ENCODE data around the gene HMCN2. TPM values are rescaled to one million over a fixed set of nuclear protein-coding genes. Genes with fewer than 3 reads are reported as not detected.

The HMCN2 gene
- polyA plus RNA-seq, 2 of the 4 experiments (the other 2 are of a cell fraction) = 0.01 TPM; not detected in 1

DNA sequence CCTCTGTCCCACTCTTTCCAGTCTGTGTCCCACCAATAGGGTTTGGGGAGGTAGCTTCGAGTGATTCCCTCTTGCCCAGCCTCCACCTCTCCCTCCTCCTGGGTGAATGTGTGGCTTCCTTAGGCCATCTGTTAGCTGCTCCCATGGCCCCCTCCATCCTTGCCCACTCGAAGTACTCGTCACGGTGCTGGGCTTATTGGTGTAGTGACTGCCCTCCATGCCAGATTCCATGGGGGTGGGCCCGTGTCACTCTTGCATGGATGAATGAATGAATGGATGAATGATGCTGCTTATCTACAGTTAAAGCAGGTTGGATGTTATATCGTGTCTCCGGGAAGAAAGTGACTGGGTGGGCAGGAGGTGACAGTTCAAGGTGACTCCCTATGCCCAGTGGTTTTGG is 19.1 kb downstream of the HMCN2 start:
- FAIRE-seq = no peak
- ATAC-seq = no peak
- H3K4me1 ChIP-seq = no peaks in the 10 kb centered on the region
- no peak overlapping the region for H3K4me3 ChIP-seq
- no peaks in the 10 kb centered on the region for H3K9me3 ChIP-seq
- CTCF ChIA-PET = interaction anchor here (0.8 to 2.9 kb wide), 7 partner anchors 12 to 762 kb away, joined by 3 to 9 read pairs (median 4); no protein-coding TSS in a partner anchor
- TF ChIP-seq POLR2A (IDR thresholded peaks at IDR 0.05; ENCODE audit: low read length) (no peak), ZNF302 (CRISPR knock-in tag; IDR thresholded peaks at IDR 0.05) (no peak), CEBPB (IDR thresholded peaks at IDR 0.05) (no peak), MAFK (IDR thresholded peaks at IDR 0.05; ENCODE audit: partially characterized antibody) (no peak), NPAS2 (CRISPR knock-in tag; IDR thresholded peaks at IDR 0.05; ENCODE audit: borderline replicate concordance) (no peak)
- TF ChIP-seq, protein P1, sequence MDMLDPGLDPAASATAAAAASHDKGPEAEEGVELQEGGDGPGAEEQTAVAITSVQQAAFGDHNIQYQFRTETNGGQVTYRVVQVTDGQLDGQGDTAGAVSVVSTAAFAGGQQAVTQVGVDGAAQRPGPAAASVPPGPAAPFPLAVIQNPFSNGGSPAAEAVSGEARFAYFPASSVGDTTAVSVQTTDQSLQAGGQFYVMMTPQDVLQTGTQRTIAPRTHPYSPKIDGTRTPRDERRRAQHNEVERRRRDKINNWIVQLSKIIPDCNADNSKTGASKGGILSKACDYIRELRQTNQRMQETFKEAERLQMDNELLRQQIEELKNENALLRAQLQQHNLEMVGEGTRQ (IDR thresholded peaks at IDR 0.05) = no peak
- H3K27ac ChIP-seq = no peak overlapping the region
- no peak for DNase-seq (ENCODE audit: low read depth in 1 of 2, low spot score in 1 of 2)
- no peak overlapping the region for H3K4me2 ChIP-seq
- WGBS (ENCODE audit: missing lambda C conversion rate) = 49% methylated on average over 7 of the region's 7 CpGs
- POLR2A ChIA-PET = no interaction called here

DNA sequence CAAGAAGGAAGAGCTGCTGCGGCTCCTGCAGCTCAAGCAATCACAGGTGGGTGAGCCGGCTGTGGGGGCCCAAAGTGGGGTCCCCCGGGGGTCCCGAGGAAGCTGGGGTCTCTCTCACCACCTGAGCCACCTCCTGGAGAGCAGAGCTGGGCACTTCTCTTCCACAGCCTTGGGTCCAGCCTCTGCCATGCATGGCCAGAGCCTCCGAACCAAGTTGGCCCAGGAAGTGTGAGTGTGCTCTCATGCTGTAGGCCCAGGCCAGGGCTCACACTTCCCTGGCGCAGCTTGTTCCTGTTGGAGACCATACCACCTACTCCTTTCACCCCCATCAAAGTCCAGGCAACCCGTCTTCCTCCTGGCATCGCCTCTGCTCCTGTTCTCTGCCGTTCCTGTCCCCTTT is 19.7 kb downstream of the HMCN2 start:
- 17% methylated on average over 8 of the region's 9 CpGs for WGBS (ENCODE audit: missing lambda C conversion rate)
- H3K4me2 ChIP-seq = no peak overlapping the region
- H3K4me1 ChIP-seq = no peaks in the 10 kb centered on the region
- ChIA-PET CTCF (interaction anchor here (1.4 to 2.9 kb wide), 4 partner anchors 12 to 762 kb away, joined by 3 to 9 read pairs (median 5); no protein-coding TSS in a partner anchor), POLR2A (no interaction called here)
- ATAC-seq = no peak
- no peak for TF ChIP-seq ZFP36 (IDR thresholded peaks at IDR 0.05; ENCODE audit: borderline replicate concordance, partially characterized antibody)
- no peak for FAIRE-seq
- no peak for DNase-seq (ENCODE audit: low read depth in 1 of 2, low spot score in 1 of 2)
- H3K9me3 ChIP-seq = no peaks in the 10 kb centered on the region
- no peak overlapping the region for H3K27ac ChIP-seq
- no peak overlapping the region for H3K4me3 ChIP-seq

DNA sequence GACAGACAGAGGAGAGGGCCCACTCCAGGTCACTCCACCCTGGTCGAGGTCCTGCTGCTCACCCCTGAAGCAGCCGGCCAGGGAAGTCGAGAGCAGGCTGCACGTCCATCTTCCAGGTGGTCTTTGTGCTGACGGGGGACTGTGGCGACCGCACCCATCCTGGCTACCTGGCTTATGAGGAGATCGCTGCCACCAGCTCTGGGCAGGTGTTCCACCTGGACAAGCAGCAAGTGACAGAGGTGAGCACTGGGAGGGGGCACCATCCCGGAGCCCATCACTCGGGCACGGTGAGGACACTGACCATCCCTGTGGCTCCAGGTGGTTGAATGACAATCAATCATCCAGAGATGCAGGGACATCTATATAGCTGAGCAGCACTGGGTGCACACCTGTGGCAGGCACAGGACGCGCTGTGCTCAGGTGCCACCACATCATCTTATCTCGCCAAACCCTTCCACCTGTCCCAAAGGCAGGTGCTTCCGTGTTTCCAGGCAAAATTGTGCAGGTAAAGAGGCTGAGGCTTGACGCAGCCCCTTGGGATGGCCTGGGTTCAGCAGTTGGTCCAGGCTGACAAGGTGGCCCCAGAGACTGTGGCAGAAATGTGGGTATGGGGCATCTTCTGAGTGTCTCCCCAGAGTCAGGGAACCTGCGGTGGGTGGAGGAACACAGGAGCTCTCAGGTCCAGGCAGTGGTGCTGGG is 20.7 kb downstream of the HMCN2 start:
- WGBS (ENCODE audit: missing lambda C conversion rate) = 49% methylated on average over 11 of the region's 17 CpGs

DNA sequence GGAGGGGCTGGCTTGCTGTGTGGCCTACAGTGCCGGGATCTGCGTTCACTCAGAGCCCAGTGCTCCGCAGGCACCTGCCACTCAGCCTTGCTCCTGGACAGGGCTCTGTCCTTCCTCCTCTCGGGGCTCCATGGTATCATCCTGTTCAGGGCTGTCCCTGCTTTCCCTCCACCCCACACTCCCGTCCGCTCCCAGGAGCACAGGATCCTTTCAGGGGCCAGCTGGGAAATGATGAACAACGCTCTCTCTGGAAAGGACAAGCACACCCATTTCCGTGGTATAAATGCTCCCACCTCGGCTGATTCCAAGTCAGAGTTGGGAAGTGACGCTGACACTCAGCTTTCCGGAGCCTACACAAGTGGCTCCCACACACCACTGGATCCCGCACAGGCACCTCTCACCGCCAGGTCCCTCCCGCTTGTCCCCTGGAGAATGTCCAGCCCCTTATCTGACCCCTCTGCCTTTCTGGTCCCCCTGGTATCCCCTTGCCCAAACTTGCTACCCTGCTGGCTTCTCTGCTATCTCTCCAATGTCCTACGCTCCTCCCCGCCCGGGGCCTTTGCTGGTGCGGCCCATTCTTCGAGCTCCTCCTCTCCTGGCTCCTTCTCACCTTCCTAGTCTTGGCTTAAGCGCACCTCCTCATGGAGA is 21.3 kb downstream of the HMCN2 start:
- ATAC-seq = peak in 1 of 2 experiments; percentile 25; a peak in 2 of 6 replicates
- no peak for DNase-seq (ENCODE audit: low read depth in 1 of 2, low spot score in 1 of 2)
- no peak overlapping the region for H3K27ac ChIP-seq
- H3K4me3 ChIP-seq = no peak overlapping the region
- H3K4me2 ChIP-seq = no peak overlapping the region
- ChIA-PET POLR2A (interaction anchor here (0.7 kb wide), 1 partner anchor 108 kb away, joined by 5 read pairs; no protein-coding TSS in a partner anchor), CTCF (interaction anchor here (0.6 to 2.3 kb wide), 5 partner anchors 15 to 961 kb away, joined by 3 to 15 read pairs (median 4); no protein-coding TSS in a partner anchor)
- FAIRE-seq = no peak
- no peaks in the 10 kb centered on the region for H3K4me1 ChIP-seq
- H3K9me3 ChIP-seq = no peaks in the 10 kb centered on the region
- WGBS (ENCODE audit: missing lambda C conversion rate) = 44% methylated on average over 19 of the region's 20 CpGs
- TF ChIP-seq MAZ (IDR thresholded peaks at IDR 0.05; ENCODE audit: borderline replicate concordance, low read depth, low read length) (no peak), RFX5 (IDR thresholded peaks at IDR 0.05) (no peak), ZFP36 (IDR thresholded peaks at IDR 0.05; ENCODE audit: borderline replicate concordance, partially characterized antibody) (no peak)
- TF ChIP-seq, protein P2, sequence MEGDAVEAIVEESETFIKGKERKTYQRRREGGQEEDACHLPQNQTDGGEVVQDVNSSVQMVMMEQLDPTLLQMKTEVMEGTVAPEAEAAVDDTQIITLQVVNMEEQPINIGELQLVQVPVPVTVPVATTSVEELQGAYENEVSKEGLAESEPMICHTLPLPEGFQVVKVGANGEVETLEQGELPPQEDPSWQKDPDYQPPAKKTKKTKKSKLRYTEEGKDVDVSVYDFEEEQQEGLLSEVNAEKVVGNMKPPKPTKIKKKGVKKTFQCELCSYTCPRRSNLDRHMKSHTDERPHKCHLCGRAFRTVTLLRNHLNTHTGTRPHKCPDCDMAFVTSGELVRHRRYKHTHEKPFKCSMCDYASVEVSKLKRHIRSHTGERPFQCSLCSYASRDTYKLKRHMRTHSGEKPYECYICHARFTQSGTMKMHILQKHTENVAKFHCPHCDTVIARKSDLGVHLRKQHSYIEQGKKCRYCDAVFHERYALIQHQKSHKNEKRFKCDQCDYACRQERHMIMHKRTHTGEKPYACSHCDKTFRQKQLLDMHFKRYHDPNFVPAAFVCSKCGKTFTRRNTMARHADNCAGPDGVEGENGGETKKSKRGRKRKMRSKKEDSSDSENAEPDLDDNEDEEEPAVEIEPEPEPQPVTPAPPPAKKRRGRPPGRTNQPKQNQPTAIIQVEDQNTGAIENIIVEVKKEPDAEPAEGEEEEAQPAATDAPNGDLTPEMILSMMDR (IDR thresholded peaks at IDR 0.05) = no peak
- TF ChIP-seq, protein P3, sequence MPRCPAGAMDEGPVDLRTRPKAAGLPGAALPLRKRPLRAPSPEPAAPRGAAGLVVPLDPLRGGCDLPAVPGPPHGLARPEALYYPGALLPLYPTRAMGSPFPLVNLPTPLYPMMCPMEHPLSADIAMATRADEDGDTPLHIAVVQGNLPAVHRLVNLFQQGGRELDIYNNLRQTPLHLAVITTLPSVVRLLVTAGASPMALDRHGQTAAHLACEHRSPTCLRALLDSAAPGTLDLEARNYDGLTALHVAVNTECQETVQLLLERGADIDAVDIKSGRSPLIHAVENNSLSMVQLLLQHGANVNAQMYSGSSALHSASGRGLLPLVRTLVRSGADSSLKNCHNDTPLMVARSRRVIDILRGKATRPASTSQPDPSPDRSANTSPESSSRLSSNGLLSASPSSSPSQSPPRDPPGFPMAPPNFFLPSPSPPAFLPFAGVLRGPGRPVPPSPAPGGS (IDR thresholded peaks at IDR 0.05) = no peak
- TF ChIP-seq, protein P4, sequence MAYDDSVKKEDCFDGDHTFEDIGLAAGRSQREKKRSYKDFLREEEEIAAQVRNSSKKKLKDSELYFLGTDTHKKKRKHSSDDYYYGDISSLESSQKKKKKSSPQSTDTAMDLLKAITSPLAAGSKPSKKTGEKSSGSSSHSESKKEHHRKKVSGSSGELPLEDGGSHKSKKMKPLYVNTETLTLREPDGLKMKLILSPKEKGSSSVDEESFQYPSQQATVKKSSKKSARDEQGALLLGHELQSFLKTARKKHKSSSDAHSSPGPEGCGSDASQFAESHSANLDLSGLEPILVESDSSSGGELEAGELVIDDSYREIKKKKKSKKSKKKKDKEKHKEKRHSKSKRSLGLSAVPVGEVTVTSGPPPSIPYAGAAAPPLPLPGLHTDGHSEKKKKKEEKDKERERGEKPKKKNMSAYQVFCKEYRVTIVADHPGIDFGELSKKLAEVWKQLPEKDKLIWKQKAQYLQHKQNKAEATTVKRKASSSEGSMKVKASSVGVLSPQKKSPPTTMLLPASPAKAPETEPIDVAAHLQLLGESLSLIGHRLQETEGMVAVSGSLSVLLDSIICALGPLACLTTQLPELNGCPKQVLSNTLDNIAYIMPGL (CRISPR knock-in tag; IDR thresholded peaks at IDR 0.05; ENCODE audit: borderline replicate concordance) = no peak
- TF ChIP-seq, protein P5, sequence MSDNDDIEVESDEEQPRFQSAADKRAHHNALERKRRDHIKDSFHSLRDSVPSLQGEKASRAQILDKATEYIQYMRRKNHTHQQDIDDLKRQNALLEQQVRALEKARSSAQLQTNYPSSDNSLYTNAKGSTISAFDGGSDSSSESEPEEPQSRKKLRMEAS (IDR thresholded peaks at IDR 0.05) = no peak

More for the DNA sequence above, 20.7 kb downstream of the HMCN2 start:
- H3K9me3 ChIP-seq = no peaks in the 10 kb centered on the region
- no peak for FAIRE-seq
- no peak for ATAC-seq
- ChIA-PET CTCF (interaction anchor here (1.8 to 2.3 kb wide), 2 partner anchors 15 to 31 kb away, joined by 4 to 9 read pairs; no protein-coding TSS in a partner anchor), POLR2A (no interaction called here)
- DNase-seq (ENCODE audit: low read depth in 1 of 2, low spot score in 1 of 2) = no peak
- H3K4me2 ChIP-seq = no peak overlapping the region
- no peak overlapping the region for H3K4me3 ChIP-seq
- TF ChIP-seq NR3C1 (IDR thresholded peaks at IDR 0.05) (no peak), MAZ (IDR thresholded peaks at IDR 0.05; ENCODE audit: borderline replicate concordance, low read depth, low read length) (no peak), NFE2L2 (conservative IDR thresholded peaks at IDR 0.05; ENCODE audit: low read length) (no peak), SREBF2 (IDR thresholded peaks at IDR 0.05) (no peak), CBX2 (IDR thresholded peaks at IDR 0.05; ENCODE audit: borderline replicate concordance, low read depth) (no peak), CHD4 (IDR thresholded peaks at IDR 0.05; ENCODE audit: borderline replicate concordance) (no peak), POLR2AphosphoS2 (conservative IDR thresholded peaks at IDR 0.05; ENCODE audit: low read length) (no peak), RCOR1 (IDR thresholded peaks at IDR 0.05; ENCODE audit: low read depth, low read length) (no peak)
- no peaks in the 10 kb centered on the region for H3K4me1 ChIP-seq
- H3K27ac ChIP-seq = no peak overlapping the region
